ENCODE data around the gene CAVIN1.
"Not testable (repeated sequence)": the region's sequence is repeated elsewhere in the genome, so short reads cannot be mapped to it uniquely, and the experiment has no call there.

The CAVIN1 gene, protein sequence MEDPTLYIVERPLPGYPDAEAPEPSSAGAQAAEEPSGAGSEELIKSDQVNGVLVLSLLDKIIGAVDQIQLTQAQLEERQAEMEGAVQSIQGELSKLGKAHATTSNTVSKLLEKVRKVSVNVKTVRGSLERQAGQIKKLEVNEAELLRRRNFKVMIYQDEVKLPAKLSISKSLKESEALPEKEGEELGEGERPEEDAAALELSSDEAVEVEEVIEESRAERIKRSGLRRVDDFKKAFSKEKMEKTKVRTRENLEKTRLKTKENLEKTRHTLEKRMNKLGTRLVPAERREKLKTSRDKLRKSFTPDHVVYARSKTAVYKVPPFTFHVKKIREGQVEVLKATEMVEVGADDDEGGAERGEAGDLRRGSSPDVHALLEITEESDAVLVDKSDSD

GRCh38 chr17:42422958-42423712, at the start of gene CAVIN1:
CAVIN1 (minus strand) TSS chr17:42423256; CDS start chr17:42423097, 159 bp downstream.
- DNase-seq (ENCODE audit: low spot score) = peak; percentile 100

- no peak for DNase-seq (ENCODE audit: low spot score)
Measured at GRCh38 chr17:42467889-42468288, 44.8 kb upstream of the CAVIN1 start.

DNA sequence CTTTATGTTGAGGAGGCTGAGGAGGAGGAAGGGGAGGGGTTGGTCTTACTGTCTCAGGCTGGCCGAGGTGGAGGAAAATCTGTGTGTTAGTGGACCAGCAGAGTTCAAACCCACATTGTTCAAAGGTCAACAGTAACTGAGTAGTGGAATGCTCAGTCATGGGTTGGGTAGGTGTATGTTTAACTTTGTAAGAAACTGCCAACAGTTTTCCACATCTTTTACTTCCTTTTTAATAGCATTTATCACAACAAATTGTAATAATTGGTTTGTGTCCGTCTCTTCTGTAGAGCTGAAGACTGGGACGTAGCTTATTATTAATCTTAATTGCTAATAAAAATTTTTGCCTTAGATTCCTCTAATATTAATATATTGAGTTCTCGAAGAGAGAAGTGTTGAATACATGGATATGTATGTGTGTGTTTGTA, 40.9 kb upstream of the CAVIN1 start:
- no peak for DNase-seq (ENCODE audit: low spot score)

GRCh38 chr17:42460371-42460770, 37.3 kb upstream of the CAVIN1 start:
- DNase-seq (ENCODE audit: low spot score) = no peak

GRCh38 chr17:42459801-42460281, 36.8 kb upstream of the CAVIN1 start:
- no peak for DNase-seq (ENCODE audit: low spot score)

DNA sequence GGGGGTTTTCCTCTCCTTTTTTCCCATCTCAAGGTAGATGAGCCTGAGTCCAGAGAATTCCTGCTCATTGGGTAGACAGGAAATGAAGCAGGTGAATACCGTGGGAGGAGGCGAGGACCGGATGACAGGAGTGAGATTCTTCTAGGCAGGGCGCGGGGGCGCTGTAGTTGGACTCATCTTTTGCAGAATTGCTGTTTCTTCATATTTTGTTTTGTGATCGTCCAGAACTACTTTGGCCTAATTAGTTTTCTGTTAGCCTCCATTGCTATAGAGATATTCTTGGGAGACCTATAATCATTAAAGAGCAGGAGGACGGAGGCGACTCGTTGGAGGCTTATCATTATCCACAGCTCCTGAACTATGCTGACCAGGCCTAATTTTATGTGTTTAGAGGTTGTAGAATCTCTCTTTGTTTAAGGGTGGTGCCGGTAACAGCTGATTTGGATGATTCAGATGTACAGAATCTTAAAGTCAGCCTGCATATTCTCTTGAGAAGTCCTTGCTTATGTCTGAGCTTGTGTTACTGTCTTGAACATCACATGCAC, 36.3 kb upstream of the CAVIN1 start:
- DNase-seq (ENCODE audit: low spot score) = no peak

DNA sequence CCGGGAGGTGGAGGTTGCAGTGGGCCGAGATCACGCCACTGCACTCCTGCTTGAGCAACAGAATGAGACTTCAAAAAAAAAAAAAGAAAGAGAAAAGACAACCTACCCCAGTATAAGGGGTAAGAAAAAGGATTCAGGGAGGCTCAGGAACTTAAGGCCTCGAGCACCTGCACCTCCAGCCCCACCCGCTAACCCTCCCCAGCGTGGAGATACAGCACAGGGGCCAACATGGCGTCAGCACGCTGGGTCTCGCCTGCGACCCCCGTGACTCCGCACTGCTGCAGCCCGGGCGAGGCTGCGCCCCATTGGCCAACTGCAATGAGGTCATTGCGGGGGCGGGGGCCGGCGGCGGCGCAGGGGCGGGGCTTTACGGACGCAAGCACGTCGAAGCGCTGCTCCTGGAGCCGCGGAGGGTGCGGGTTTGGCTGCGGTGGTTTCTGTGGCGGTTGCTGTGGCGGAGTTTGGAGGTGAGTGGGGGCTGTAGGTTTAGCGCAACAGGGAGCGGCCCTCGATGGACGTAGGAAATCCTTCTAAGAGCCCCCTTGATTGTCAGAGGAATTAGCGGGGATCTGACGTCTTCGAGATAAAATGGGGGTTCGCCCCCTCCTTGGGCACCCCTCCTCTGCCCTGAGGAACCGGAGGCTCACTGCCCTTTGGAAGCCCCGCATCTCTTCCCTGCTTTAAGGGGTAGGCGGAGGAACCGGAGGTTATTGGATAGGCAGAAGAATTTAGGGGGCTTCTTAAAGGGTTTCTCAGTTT, 35.6 kb upstream of the CAVIN1 start, which contains the start of gene ATP6V0A1:
TSS of gene ATP6V0A1 (plus strand) at position 382 of the 759 bp plus-strand sequence. CDS start 2,017 bp downstream, outside the sequence.
- DNase-seq (ENCODE audit: low spot score) = peak; percentile 96

DNA sequence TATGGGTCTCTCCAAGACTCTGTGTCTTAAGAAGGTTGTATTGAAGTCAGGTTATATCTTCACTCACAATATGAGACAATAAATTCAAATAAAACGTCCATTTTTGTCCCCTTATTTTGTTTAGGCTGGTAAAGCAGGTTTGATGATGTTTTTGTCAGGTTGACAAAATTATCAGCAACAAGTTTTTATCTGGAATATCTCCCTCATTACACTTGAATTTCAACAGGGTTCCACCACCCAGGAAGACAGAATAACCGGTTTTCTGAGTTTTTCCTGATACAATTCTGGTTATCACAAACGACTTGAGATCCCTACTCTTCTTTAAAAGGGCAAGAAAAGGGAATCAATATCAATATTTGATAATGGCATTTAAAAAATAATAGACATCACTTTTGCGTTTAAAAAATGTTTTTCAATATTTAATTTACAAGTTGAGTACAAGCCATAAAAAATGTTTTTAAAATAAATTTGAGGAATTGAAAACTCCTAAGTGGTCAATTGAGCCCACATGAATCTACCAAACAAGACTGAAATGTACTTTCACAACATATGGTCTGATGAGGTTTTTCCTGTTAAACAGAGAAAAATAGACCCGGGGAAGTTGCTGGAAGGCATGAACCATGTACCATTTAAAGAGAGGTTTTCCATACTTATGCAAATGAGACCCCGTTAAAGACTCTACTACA, 34.2 kb upstream of the CAVIN1 start:
- DNase-seq (ENCODE audit: low spot score) = no peak

DNA sequence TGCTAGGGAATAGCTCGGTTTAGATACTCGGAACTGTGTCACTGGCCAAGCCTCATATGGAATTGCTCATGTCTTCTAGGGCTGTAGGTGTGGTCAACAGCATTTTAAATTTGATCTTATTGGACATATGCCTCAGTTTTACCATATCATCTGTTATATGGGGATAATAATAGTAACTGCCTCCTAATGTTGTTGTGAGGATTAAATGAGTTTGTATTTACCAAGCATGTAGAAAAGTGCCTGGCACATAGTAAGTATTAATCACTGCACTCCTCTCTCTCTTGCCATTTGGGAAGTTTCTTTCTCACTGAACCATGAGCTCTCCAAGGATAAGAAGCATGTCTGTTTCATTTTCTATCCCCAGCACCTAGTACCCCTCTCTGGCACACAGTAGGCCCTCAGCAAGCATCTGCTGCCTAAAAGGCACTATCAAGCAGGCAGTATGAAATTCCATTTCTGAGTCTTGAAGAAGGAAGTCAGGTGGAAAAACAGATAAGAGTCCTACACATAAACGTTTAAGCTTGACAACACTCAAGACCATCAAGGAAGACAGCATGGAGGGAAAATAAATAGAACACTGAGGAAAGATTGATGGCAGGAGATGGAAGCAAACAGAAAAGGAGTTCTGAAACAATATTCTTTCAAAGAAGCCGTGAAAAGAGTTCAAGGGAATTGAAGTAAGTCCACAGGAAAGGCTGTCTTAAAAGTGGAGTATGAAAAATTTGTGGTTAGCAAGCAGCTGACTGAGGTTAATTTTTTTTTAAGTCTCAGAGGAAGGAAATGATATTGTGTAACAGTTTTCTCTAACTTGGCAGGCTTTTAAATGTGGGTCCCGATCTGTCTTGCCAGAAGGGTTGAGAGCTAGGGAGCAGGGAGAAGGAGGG, 33.4 kb upstream of the CAVIN1 start:
- DNase-seq (ENCODE audit: low spot score) = no peak

- not testable (repeated sequence) for DNase-seq (ENCODE audit: low spot score)
Measured at GRCh38 chr17:42454987-42455386, 31.9 kb upstream of the CAVIN1 start.

- DNase-seq (ENCODE audit: low spot score) = no peak
Measured at GRCh38 chr17:42453439-42453838, 30.4 kb upstream of the CAVIN1 start.

DNA sequence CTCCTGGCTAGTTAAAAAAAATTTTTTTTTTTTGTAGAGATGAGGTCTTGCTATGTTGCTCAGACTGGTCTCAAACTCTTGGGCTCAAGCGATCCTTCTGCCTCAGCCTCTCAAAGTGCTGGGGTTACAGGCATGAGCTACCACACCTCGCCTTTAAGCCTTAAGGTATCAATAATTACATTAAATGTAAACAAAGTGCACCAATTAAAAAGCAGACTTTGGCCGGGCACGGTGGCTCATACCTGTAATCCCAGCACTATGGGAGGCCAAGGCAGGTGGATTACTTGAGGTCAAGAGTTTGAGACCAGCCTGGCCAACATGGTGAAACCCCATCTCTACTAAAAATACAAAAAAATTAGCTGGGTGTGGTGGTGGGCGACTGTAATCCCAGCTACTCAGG, 28.2 kb upstream of the CAVIN1 start:
- not testable (repeated sequence) for DNase-seq (ENCODE audit: low spot score)

DNA sequence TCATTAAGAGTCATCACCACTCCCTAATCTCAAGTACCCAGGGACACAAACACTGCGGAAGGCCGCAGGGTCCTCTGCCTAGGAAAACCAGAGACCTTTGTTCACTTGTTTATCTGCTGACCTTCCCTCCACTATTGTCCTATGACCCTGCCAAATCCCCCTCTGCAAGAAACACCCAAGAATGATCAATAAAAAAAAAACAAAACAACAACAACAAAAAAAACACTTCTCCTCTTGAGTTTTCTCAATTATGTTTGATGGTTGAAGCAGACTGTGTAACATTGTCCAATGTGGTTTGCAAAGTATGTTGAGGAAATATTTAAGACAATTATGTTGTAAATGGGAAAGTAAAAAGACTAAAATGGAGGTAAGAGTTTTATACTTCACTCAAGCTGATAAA, 26.8 kb upstream of the CAVIN1 start:
- not testable (repeated sequence) for DNase-seq (ENCODE audit: low spot score)

GRCh38 chr17:42449176-42449575, 26.1 kb upstream of the CAVIN1 start:
- not testable (repeated sequence) for DNase-seq (ENCODE audit: low spot score)

DNA sequence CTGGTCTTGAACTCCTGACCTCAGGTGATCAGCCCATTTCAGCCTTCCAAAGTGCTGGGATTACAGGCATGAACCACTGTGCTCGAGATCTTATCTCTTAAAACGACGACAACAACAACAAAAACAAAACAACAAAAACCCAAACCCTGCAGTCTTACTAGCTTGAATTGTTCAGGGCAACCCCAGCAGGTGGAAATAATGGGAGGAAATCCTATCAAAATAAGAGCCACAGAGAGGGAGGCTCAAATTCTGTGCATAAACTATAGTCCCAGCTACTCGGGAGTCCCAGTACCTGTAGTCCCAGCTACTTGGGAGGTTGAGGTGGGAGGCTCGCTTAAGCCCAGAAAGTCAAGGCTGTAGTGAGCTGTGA, 19.1 kb upstream of the CAVIN1 start:
- no peak for DNase-seq (ENCODE audit: low spot score)

DNA sequence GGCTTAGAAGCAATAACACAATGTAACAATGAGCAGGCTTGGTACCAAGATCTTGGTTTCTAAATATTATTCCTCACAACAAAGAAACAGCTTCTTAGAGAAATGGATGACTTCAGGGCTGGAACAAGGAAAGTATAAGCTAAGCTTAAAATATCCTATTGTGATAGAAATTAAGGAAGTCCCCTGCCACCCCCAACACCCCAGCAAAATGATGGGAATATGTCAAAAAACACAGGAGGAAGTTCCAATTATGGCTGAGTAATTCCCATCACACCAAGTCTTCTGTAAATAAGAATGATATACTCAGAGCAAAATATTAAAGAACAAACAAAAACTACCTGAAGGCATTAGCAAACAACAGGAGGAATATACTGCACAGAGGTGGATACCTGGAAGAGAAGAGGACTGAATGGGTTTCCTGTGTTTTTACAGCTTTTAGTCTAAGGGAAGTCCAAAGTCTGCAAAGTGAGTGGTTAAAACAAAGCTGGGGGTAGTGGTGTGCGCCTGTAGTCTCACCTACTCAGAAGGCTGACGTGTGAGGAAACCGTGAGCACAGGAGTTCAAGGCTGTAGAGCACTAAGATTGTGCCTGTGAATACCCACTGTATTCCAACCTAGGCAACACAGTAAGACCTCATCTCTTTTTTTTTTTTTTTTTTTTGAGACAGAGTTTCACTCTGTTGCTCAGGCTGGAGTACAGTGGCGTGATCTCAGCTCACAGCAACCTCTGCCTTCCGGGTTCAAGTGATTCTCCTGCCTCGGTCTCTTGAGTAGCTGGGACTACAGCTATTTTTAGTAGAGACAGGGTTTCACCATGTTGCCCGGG, 18.5 kb upstream of the CAVIN1 start:
- no peak for DNase-seq (ENCODE audit: low spot score)

GRCh38 chr17:42438600-42439567, 15.8 kb upstream of the CAVIN1 start:
- DNase-seq (ENCODE audit: low spot score) = no peak

DNA sequence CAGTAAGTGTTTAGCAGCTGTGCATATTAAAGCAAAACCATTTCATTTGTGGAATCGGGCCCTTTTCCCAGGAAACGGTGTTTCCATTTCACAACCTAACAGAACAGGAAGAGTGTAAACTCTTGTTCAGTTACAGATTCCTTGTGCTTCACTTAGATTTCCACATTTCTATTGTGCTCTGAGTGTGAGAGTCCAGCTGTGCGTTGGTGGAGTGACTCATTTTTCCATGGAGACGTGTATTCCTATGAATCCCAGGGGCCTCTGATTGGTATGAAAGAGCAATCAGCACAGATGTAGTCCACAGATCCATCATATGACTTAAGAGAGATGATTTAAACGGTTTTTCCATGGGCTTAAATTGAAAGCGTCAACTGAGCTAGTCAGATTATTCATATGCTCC, 13.3 kb upstream of the CAVIN1 start:
- no peak for DNase-seq (ENCODE audit: low spot score)

All from left forelimb (tissue), 1 donor.